ENCODE measurements around the gene SYCP3.

DNA sequence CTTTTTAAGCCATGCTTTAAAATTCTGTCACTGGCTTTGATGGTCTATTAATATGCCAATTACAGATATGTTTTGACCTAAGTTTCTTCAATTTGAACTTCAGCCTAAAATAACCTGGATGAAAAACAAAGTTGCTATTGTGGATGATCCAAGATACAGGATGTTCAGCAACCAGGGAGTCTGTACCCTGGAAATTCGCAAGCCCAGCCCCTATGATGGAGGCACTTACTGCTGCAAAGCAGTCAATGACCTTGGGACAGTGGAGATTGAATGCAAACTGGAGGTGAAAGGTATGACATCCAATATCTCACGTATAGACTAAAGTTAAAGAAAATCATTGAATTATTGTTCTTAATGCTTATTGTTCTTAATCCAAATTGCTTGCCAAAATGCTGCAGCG lies 59.0 kb downstream of the SYCP3 start:
- TF ChIP-seq TEAD4 (IDR thresholded peaks at IDR 0.05) (no peak), CEBPB (IDR thresholded peaks at IDR 0.05) (no peak), FOXM1 (IDR thresholded peaks at IDR 0.05; ENCODE audit: borderline replicate concordance, low read depth) (no peak), EP300 (IDR thresholded peaks at IDR 0.05; ENCODE audit: borderline replicate concordance) (no peak), CREB1 (IDR thresholded peaks at IDR 0.05; ENCODE audit: low read depth) (no peak), RAD21 (IDR thresholded peaks at IDR 0.05; ENCODE audit: low read depth) (no peak), NFIC (IDR thresholded peaks at IDR 0.05) (no peak)

Data from Ishikawa (cell line).